ENCODE results near the gene CRKL. TPM values are rescaled to one million over a fixed set of nuclear protein-coding genes. Genes with fewer than 3 reads are reported as not detected.

CRKL gene
- total RNA-seq, 1 experiment from 2014 or later, result 82.7 TPM

DNA sequence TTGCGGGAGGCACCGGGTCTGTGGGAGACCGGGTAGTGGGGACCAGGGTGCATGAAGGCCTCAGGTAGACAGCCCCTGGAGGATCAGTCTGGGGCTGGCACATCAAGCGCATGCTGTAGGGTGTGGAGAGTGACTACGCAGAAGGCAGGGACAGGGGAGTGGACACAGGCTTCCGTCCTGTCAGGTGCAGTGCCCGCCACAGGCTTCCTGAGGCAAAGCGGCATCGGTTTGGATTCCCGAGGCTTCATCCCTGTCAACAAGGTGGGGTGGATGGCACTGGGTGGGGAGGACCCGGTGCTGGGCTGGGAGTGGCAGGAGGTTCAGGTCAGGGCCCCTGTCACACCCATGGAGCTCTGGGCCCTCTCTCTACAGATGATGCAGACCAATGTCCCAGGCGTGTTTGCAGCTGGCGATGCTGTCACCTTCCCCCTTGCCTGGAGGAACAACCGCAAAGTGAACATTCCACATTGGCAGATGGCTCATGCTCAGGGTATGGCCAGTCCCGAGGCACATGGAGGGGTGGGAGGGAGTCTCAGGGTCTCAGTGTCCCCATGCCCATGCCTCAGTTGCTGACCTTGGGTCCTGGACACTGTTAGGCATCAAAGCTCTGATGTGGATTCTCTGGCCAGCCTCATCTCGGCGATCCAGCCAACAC lies 60.4 kb downstream of the CRKL start:
- TF ChIP-seq, protein P1, sequence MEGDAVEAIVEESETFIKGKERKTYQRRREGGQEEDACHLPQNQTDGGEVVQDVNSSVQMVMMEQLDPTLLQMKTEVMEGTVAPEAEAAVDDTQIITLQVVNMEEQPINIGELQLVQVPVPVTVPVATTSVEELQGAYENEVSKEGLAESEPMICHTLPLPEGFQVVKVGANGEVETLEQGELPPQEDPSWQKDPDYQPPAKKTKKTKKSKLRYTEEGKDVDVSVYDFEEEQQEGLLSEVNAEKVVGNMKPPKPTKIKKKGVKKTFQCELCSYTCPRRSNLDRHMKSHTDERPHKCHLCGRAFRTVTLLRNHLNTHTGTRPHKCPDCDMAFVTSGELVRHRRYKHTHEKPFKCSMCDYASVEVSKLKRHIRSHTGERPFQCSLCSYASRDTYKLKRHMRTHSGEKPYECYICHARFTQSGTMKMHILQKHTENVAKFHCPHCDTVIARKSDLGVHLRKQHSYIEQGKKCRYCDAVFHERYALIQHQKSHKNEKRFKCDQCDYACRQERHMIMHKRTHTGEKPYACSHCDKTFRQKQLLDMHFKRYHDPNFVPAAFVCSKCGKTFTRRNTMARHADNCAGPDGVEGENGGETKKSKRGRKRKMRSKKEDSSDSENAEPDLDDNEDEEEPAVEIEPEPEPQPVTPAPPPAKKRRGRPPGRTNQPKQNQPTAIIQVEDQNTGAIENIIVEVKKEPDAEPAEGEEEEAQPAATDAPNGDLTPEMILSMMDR (IDR thresholded peaks at IDR 0.05; ENCODE audit: insufficient read depth in 1 of 2, low read depth in 1 of 2, low read length in 1 of 2, severe bottlenecking in 1 of 2, unreplicated experiment in 1 of 2), result no peak
- CTCF ChIA-PET, result no interaction called here
- Mint-ChIP-seq H3K9me3 (ENCODE audit: unreplicated experiment) (peaks cover 8% of the 10 kb centered on the region), H3K4me1 (ENCODE audit: low read depth, unreplicated experiment) (no peaks in the 10 kb centered on the region), H3K4me3 (ENCODE audit: unreplicated experiment) (no peak overlapping the region), H3K27me3 (ENCODE audit: insufficient read depth, unreplicated experiment) (no peaks in the 10 kb centered on the region), H3K27ac (ENCODE audit: unreplicated experiment) (no peak overlapping the region), H3K36me3 (ENCODE audit: insufficient read depth, unreplicated experiment) (peaks cover 8% of the 10 kb centered on the region)
- peaks cover 7% of the 10 kb centered on the region; the same call in 1 of the 2 replicates for H3K4me1 ChIP-seq
- BruUV-seq (replicated peaks), result no TSS peak
- H3K27me3 ChIP-seq (replicated peaks; ENCODE audit: control insufficient read depth, insufficient read depth, low read length), result no peaks in the 10 kb centered on the region; the same call in 1 of the 2 replicates
- intact Hi-C loops (cut with micrococcal nuclease; ENCODE audit: unreplicated experiment), result no loop called here
- no peak overlapping the region for H3K4me3 ChIP-seq (ENCODE audit: low read depth, low read length)
- H3K36me3 ChIP-seq (ENCODE audit: control insufficient read depth, insufficient read depth, low read length), result no peaks in the 10 kb centered on the region
- POLR2A ChIA-PET, result no interaction called here
- H3K9me3 ChIP-seq, result 0 out of 2 replicates have a peak, but pooled peaks cover 3% of the 10 kb centered on the region
- DNase-seq, result no peak

DNA sequence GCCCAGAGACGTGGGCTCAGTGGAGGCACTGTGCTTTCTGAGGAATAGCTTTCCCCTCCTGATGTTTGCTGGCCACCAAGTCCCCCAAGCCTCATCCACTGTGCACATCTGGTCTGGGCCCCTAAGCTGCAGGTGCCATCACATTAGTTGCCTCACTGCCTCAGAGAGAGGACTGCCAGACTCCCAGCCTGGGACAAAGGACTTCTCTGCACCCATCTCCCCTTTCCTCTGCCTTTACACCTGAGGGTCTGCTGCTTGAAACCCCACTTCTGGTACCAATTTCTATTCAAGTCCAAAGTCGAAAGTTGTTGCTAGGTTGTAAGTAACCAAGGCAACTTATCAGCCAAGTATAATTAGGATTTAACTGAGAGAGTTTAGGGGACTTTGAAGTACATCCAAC lies 61.2 kb downstream of the CRKL start:
- Mint-ChIP-seq H3K27ac (ENCODE audit: unreplicated experiment) (no peak overlapping the region), H3K36me3 (ENCODE audit: insufficient read depth, unreplicated experiment) (peaks cover 8% of the 10 kb centered on the region), H3K4me1 (ENCODE audit: low read depth, unreplicated experiment) (no peaks in the 10 kb centered on the region), H3K27me3 (ENCODE audit: insufficient read depth, unreplicated experiment) (no peaks in the 10 kb centered on the region), H3K9me3 (ENCODE audit: unreplicated experiment) (peaks cover 8% of the 10 kb centered on the region), H3K4me3 (ENCODE audit: unreplicated experiment) (no peak overlapping the region)
- no TSS peak for BruUV-seq (replicated peaks)
- POLR2A ChIA-PET, result no interaction called here
- Histone ChIP-seq H3K27me3 (replicated peaks; ENCODE audit: control insufficient read depth, insufficient read depth, low read length) (no peaks in the 10 kb centered on the region; the same call in 1 of the 2 replicates), H3K4me3 (ENCODE audit: low read depth, low read length) (no peak overlapping the region), H3K4me1 (peaks cover 14% of the 10 kb centered on the region; the same call in 1 of the 2 replicates), H3K36me3 (ENCODE audit: control insufficient read depth, insufficient read depth, low read length) (no peaks in the 10 kb centered on the region), H3K9me3 (0 out of 2 replicates have a peak, but pooled peaks cover 3% of the 10 kb centered on the region)
- no peak for DNase-seq
- CTCF ChIA-PET, result no interaction called here
- TF ChIP-seq, protein P1 (IDR thresholded peaks at IDR 0.05; ENCODE audit: insufficient read depth in 1 of 2, low read depth in 1 of 2, low read length in 1 of 2, severe bottlenecking in 1 of 2, unreplicated experiment in 1 of 2), result no peak
- intact Hi-C loops (cut with micrococcal nuclease; ENCODE audit: unreplicated experiment), result no loop called here

DNA sequence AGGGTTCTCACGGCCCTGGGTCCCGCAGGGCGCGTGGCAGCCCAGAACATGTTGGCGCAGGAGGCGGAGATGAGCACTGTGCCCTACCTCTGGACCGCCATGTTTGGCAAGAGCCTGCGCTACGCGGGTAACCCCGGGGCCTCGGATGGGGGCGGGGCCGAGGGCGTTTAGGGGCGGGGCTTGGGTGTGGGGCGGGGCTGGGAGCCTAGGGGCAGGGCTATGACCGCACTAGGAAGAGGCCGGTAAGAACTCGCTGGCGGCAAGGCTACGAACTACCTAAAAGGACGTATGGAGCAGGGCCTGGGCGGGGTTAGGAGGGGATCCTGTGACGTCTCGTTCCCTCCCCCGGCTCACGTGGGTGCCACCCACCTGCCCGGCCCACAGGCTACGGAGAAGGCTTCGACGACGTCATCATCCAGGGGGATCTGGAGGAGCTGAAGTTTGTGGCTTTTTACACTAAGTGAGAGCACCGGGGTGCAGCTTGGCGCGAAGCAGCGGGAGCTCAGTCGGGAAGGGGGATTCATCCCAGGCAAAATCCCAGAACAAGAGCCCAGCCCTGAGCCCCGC lies 62.1 kb downstream of the CRKL start:
- no peaks in the 10 kb centered on the region for H3K27me3 Mint-ChIP-seq (ENCODE audit: insufficient read depth, unreplicated experiment)
- peaks cover 8% of the 10 kb centered on the region for H3K9me3 Mint-ChIP-seq (ENCODE audit: unreplicated experiment)
- CTCF ChIA-PET, result no interaction called here
- intact Hi-C loops (cut with micrococcal nuclease; ENCODE audit: unreplicated experiment), result no loop called here
- no TSS peak for BruUV-seq (replicated peaks)
- DNase-seq, result no peak
- H3K4me3 Mint-ChIP-seq (ENCODE audit: unreplicated experiment), result no peak overlapping the region
- H3K4me3 ChIP-seq (ENCODE audit: low read depth, low read length), result no peak overlapping the region
- TF ChIP-seq, protein P1 (IDR thresholded peaks at IDR 0.05; ENCODE audit: insufficient read depth in 1 of 2, low read depth in 1 of 2, low read length in 1 of 2, severe bottlenecking in 1 of 2, unreplicated experiment in 1 of 2), result no peak
- H3K9me3 ChIP-seq, result 0 out of 2 replicates have a peak, but pooled peaks cover 3% of the 10 kb centered on the region
- peaks cover 8% of the 10 kb centered on the region for H3K36me3 Mint-ChIP-seq (ENCODE audit: insufficient read depth, unreplicated experiment)
- POLR2A ChIA-PET, result no interaction called here
- no peak overlapping the region for H3K27ac Mint-ChIP-seq (ENCODE audit: unreplicated experiment)
- no peaks in the 10 kb centered on the region; the same call in 1 of the 2 replicates for H3K27me3 ChIP-seq (replicated peaks; ENCODE audit: control insufficient read depth, insufficient read depth, low read length)
- peaks cover 14% of the 10 kb centered on the region; the same call in 1 of the 2 replicates for H3K4me1 ChIP-seq
- no peaks in the 10 kb centered on the region for H3K4me1 Mint-ChIP-seq (ENCODE audit: low read depth, unreplicated experiment)
- H3K36me3 ChIP-seq (ENCODE audit: control insufficient read depth, insufficient read depth, low read length), result no peaks in the 10 kb centered on the region
